ENCODE data around the gene C19orf12.

DNA sequence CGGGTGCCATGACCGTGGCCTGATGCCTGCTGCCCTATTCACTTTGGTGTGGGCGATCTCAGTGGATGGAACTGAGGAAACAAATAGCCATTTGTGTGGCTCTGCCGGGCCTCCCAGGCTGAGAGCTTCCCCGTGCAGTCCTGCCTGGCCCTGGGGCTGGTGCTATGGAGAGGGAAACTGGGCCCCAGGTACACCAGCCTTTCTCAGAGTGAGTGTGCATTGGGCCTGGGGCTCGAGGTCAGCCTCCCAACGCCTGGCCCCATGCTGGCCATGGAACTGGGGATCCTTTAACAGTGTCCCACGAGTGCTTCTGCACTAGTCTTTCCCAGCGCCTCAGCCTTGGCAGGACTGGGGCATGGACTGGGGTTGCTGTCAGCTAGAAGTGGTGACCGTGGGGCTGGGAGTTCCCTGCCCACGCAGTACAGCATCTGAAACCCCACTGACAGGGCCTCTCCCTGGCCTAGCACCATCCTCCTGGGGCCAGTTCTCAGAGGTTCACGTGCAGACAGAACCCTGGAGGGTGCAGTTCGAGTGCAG lies 39.3 kb downstream of the C19orf12 start:
- TF ChIP-seq, protein P1, sequence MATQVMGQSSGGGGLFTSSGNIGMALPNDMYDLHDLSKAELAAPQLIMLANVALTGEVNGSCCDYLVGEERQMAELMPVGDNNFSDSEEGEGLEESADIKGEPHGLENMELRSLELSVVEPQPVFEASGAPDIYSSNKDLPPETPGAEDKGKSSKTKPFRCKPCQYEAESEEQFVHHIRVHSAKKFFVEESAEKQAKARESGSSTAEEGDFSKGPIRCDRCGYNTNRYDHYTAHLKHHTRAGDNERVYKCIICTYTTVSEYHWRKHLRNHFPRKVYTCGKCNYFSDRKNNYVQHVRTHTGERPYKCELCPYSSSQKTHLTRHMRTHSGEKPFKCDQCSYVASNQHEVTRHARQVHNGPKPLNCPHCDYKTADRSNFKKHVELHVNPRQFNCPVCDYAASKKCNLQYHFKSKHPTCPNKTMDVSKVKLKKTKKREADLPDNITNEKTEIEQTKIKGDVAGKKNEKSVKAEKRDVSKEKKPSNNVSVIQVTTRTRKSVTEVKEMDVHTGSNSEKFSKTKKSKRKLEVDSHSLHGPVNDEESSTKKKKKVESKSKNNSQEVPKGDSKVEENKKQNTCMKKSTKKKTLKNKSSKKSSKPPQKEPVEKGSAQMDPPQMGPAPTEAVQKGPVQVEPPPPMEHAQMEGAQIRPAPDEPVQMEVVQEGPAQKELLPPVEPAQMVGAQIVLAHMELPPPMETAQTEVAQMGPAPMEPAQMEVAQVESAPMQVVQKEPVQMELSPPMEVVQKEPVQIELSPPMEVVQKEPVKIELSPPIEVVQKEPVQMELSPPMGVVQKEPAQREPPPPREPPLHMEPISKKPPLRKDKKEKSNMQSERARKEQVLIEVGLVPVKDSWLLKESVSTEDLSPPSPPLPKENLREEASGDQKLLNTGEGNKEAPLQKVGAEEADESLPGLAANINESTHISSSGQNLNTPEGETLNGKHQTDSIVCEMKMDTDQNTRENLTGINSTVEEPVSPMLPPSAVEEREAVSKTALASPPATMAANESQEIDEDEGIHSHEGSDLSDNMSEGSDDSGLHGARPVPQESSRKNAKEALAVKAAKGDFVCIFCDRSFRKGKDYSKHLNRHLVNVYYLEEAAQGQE (IDR thresholded peaks at IDR 0.05; ENCODE audit: low read depth): no peak
- TF ChIP-seq, protein P2, sequence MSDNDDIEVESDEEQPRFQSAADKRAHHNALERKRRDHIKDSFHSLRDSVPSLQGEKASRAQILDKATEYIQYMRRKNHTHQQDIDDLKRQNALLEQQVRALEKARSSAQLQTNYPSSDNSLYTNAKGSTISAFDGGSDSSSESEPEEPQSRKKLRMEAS (IDR thresholded peaks at IDR 0.05): no peak
- TF ChIP-seq TCF7L2 (IDR thresholded peaks at IDR 0.05; ENCODE audit: borderline replicate concordance, extremely low read depth, insufficient read depth, insufficient read length) (no peak), POLR2A (IDR thresholded peaks at IDR 0.05; ENCODE audit: borderline replicate concordance, extremely low read depth, insufficient read depth, insufficient read length) (no peak), ELF1 (IDR thresholded peaks at IDR 0.05; ENCODE audit: borderline replicate concordance, low read depth) (no peak), FOSL1 (IDR thresholded peaks at IDR 0.05; ENCODE audit: low read depth) (no peak), EZH2 (IDR thresholded peaks at IDR 0.05) (no peak), ZFX (IDR thresholded peaks at IDR 0.05) (no peak), EZH2phosphoT487 (IDR thresholded peaks at IDR 0.05; ENCODE audit: borderline replicate concordance) (no peak), RAD21 (IDR thresholded peaks at IDR 0.05; ENCODE audit: low read depth) (no peak), SIN3A (IDR thresholded peaks at IDR 0.05; ENCODE audit: low read depth) (no peak), POLR2AphosphoS5 (IDR thresholded peaks at IDR 0.05; ENCODE audit: low read depth, low read length) (no peak), ZNF274 (IDR thresholded peaks at IDR 0.05; ENCODE audit: low read depth, low read length) (no peak)
- TF ChIP-seq, protein P3, sequence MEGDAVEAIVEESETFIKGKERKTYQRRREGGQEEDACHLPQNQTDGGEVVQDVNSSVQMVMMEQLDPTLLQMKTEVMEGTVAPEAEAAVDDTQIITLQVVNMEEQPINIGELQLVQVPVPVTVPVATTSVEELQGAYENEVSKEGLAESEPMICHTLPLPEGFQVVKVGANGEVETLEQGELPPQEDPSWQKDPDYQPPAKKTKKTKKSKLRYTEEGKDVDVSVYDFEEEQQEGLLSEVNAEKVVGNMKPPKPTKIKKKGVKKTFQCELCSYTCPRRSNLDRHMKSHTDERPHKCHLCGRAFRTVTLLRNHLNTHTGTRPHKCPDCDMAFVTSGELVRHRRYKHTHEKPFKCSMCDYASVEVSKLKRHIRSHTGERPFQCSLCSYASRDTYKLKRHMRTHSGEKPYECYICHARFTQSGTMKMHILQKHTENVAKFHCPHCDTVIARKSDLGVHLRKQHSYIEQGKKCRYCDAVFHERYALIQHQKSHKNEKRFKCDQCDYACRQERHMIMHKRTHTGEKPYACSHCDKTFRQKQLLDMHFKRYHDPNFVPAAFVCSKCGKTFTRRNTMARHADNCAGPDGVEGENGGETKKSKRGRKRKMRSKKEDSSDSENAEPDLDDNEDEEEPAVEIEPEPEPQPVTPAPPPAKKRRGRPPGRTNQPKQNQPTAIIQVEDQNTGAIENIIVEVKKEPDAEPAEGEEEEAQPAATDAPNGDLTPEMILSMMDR (IDR thresholded peaks at IDR 0.05 in 2 of 3, conservative IDR thresholded peaks at IDR 0.05 in 1 of 3; ENCODE audit: borderline replicate concordance in 1 of 3, insufficient read depth in 1 of 3, low read depth in 2 of 3, low read length in 2 of 3): no peak

Data from HCT116 (cell line).